Subcutaneous adipose tissue (tissue), 4 donors: ENCODE measurements around the gene ENOX1. TPM values are rescaled to one million over a fixed set of nuclear protein-coding genes. Genes with fewer than 3 reads are reported as not detected.

Source experiments
- CTCF ChIP-seq: fragments of 450-650 bp; IDR thresholded peaks from one replicate; pipeline ENCODE4 v1.5.1; 2016; ENCODE audit warnings: low read depth, mild to moderate bottlenecking, control low read depth, antibody characterized with exemption, moderate library complexity
- total RNA-seq, 4 donors: library from RNA; depleted of rRNA; stranded (reverse); fragments of >200 nt; gene quantifications; one replicate each; pipeline ENCODE4 v1.1.0, GENCODE V29; 2016

The ENOX1 gene
- total RNA-seq, 4 donors from 2014 or later = 0.66 to 4.7 (median 2.1) TPM

- TF ChIP-seq CTCF = no peak
These were observed 123.2 kb downstream of the ENOX1 start for GRCh38 chr13:43663474-43664090.

GRCh38 chr13:43662976-43663375 is 123.8 kb downstream of the ENOX1 start:
- TF ChIP-seq CTCF = no peak

GRCh38 chr13:43661161-43661830 is 125.5 kb downstream of the ENOX1 start:
- TF ChIP-seq CTCF = no peak

GRCh38 chr13:43657485-43657884 is 129.3 kb downstream of the ENOX1 start:
- TF ChIP-seq CTCF = no peak

- no peak for TF ChIP-seq CTCF
These were observed 132.8 kb downstream of the ENOX1 start for GRCh38 chr13:43653980-43654379.

- TF ChIP-seq CTCF = no peak
These were observed 133.4 kb downstream of the ENOX1 start for GRCh38 chr13:43653395-43653794.

GRCh38 chr13:43652760-43653159 is 134.0 kb downstream of the ENOX1 start:
- no peak for TF ChIP-seq CTCF
